Measurements from ENCODE around the gene RPS27L. TPM values are rescaled to one million over a fixed set of nuclear protein-coding genes. Genes with fewer than 3 reads are reported as not detected.
A peak's percentile ranks its signal among the peaks of the same experiment; 100 is the strongest.

The RPS27L gene
- total RNA-seq, 1 experiment from 2014 or later: 193 TPM

DNA sequence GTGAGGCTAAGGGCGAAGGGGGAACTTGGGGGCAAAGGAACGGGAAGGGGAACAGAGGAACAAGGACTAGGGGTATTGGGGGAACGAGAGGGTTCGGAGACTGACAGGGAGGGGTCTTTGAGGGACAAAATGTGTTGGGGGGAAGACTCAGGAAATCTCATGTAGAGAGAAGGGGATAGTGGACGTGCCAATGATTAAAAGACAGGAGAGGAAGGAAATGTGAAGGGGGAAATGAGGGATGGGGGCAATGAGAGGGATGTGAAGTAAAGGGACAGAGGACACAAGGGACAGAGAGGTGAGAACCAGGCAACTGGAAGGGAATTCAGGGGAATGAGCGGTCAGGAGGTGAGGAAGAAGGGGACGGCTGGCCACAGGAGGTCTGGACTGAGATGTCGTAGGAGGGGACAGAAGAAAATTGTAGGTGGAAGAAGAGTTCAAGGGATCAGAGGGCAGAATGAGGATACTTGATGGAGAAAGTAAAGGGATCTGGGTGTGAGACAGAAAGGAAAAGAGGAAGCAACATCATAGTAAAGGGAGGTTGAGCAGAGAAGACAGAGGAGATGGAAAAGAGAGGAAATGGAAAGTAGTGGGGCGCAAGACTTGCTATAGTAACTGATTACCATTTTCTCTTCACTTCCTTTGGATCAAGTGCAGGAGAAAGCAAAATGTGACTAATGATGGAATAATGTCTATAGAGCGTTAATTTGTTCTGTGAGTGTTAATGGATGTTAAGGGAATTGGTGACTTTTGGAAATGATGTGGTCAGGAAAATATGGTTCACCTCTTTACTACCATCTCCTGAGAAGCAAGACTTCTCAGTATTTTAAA, 32.9 kb upstream of the RPS27L start:
- DNase-seq: no peak
- H3K36me3 ChIP-seq: no peaks in the 10 kb centered on the region
- H3K27me3 ChIP-seq: no peaks in the 10 kb centered on the region
- no peaks in the 10 kb centered on the region for H3K9me3 ChIP-seq
- H3K4me3 ChIP-seq: peak overlapping the region; percentile 72

DNA sequence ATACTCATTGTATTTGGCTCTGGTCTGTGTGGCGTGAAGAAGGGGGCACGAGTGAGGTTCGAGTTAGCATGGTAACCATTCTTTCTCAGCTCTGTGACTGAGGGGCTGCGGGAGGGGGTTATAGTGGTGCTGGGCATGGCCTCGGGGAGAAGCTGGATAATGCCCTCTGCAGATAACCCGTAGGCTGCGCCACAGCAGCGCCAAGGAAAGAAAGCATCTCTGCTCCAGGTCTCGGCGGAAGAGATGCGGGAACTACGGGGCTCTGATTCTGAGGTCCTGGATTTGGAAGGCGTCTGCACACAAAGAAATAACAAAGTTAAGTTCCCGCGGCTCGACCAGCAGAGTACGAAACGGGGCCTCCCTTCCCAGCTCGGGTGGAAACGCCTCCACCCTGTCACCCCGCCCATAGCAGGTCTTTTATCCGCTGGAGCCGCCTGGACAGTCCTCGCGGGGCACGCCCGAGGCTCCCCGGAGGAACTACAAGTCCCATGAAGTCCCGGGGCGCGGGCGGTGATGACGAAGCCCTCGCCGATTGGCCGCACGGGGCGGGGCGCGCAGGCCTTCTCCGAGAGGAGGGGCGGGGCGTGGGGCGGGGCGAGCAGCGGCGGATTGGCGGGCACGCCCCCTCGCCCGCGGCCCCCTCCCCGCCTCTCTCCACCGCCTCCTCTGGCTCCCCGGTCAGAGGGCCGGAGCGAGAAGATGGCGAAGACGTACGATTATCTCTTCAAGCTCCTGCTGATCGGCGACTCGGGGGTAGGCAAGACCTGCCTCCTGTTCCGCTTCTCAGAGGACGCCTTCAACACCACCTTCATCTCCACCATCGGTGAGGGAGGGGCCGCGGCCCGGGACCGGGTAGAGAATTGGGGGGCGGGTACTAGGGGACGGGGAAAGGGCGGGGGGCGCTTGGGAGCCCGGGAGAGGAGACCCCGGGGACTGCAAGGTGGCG, 31.9 kb upstream of the RPS27L start, which contains the start of gene RAB8B:
RAB8B (plus strand) TSS at position 681 of the 946 bp plus-strand sequence; CDS start at position 700, 19 bp downstream.
- Histone ChIP-seq H3K27me3 (no peaks in the 10 kb centered on the region), H3K9me3 (no peaks in the 10 kb centered on the region), H3K36me3 (no peaks in the 10 kb centered on the region), H3K4me3 (peak within 1 kb of the TSS; percentile 72)
- peak; percentile 98 for DNase-seq

DNA sequence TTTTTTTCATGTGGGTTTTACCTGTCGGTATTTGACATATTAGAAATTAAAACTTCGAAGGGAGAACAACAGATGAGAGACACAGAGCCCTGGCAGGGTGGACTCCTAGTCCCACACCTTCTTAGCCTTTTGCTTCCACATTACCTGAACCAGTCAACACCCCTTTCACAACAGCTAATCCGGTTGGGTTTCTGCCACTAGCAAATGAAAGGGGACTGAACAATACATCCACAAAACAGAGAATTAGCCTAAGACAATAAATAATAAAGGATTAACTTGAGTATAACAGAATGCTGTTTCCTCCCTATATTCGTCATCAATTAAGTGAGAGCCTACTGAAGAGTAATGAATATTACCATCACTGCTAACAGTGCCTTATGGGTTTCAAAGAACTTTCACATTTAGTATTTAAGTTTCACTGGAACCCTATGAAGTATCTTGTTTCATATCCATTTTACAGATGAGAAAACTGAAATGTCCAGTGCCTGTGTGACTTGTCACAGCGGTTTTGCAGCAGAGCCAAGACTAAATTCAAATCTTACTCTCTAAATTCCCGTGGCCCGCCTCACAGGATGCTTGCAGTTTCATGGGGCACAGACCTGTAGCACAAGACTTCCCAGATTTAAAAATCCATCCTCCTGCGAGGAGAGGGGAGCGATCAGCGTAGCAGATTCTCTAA, 31.1 kb upstream of the RPS27L start:
- DNase-seq: no peak

DNA sequence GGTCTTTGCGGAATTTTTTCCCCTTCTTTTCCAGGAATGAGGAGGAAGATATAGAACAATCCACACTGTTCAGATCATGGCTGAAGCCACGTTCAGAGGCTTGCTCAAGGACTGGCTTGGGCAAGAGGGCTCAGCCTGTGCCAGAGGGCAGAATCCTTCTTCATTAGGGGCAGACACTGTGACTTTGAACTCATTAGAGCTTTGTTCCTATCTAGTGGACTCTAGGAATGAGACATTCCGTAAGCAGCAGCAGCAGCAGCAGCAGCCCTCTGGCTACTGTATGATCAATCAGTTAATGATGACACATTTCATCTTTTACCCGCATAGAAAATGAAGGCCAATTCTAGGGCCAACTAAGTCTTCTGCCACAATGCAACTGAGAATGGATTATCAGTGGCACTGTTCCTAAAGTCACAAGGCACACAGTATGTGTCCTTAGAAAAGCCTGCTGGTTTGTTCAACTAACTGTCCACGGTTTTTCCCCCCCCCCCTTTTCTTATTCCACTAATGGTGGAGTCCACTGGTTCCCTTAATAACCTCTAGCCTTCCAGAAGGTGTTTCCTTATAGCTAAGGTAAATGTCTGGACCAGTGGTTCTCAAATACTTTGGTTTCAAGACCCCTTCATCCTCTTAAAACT, 30.4 kb upstream of the RPS27L start:
- H3K4me3 ChIP-seq: no peak overlapping the region
- H3K27me3 ChIP-seq: no peaks in the 10 kb centered on the region
- no peaks in the 10 kb centered on the region for H3K9me3 ChIP-seq
- DNase-seq: no peak
- no peaks in the 10 kb centered on the region for H3K36me3 ChIP-seq

More for the DNA sequence above, 31.1 kb upstream of the RPS27L start:
- Histone ChIP-seq H3K4me3 (peak overlapping the region; percentile 72), H3K9me3 (no peaks in the 10 kb centered on the region), H3K27me3 (no peaks in the 10 kb centered on the region), H3K36me3 (no peaks in the 10 kb centered on the region)

DNA sequence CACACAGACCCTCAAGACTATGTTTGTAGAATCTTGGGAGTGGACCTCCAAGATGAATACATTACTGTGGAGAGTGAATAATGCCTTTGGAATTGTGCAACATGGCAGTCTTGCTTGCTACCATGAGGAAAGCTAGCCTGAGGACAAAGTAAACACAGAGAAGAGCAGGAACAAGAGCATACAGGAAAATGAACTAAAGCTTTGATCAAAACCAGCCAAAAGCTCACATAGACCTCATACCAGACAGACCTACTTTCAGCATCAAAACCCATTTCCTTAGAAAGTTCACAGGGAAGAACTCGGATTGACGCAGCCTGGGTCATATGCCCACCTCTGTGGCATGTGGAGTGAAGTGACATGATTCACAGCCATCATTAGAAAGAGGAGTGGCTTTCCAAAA, 28.8 kb upstream of the RPS27L start:
- no peak overlapping the region for H3K4me3 ChIP-seq
- H3K36me3 ChIP-seq: no peaks in the 10 kb centered on the region
- H3K9me3 ChIP-seq: no peaks in the 10 kb centered on the region
- no peak for DNase-seq
- H3K27me3 ChIP-seq: no peaks in the 10 kb centered on the region

DNA sequence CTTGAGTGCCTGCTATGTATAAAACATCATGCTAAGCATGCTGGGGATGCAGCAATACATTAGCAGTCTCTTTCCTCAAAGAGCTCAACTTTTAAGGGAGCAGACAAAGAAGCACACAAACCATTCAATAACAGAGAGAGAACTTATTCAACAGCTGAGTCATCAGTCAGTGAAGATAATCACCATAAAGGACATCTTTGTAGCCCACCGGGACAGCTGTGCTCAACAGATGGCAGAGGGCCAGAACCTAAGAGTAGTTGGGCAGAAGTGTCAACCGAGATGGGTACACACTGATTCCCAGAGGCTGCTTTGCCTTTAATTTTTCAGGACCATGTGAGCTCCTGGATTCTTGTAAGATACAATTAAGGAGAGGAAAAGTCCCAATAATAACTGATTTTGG, 27.9 kb upstream of the RPS27L start:
- Histone ChIP-seq H3K27me3 (no peaks in the 10 kb centered on the region), H3K9me3 (no peaks in the 10 kb centered on the region), H3K36me3 (no peaks in the 10 kb centered on the region), H3K4me3 (no peak overlapping the region)
- no peak for DNase-seq

DNA sequence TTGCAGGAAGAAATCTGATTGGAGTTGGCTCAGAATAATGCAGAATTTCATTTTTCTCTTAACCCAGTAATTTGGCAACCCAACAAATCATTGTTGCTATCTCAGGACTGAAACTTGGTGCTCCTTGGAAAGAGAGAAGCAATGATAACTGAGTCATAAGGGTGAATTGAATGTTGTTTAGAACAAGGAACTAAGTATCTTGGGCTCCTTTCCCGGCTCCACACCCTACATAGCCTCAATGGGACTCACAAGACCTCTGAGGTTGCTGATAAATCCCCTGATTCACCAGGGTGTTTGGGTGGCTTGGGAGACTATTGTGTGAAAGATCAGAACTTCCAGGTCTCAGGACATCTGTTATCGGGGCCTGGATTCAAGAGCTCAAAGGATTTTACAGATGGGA, 24.4 kb upstream of the RPS27L start:
- H3K27me3 ChIP-seq: no peaks in the 10 kb centered on the region
- peak; percentile 33 for DNase-seq

DNA sequence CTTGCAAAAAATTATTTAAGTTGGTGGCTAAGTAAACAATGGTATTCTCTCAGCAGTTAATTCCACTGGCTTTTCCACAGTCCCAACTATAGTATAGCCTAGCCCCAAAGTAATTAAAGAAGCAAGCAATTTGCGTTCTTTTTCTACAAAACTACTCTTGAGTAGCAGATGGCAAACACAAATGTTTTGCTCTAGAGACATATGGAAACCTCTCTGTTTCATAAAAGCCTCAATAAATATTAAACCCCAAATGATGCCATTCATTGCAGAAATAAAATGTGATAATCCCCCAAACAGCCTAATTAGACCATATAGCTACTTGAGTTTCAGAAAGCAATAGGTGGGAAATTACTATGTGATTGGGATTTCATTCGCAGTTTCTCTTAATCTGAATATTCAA, 23.5 kb upstream of the RPS27L start:
- Histone ChIP-seq H3K9me3 (no peaks in the 10 kb centered on the region), H3K4me3 (no peak overlapping the region), H3K36me3 (no peaks in the 10 kb centered on the region), H3K27me3 (no peaks in the 10 kb centered on the region)
- DNase-seq: no peak

More for the DNA sequence above, 24.4 kb upstream of the RPS27L start:
- Histone ChIP-seq H3K9me3 (no peaks in the 10 kb centered on the region), H3K36me3 (no peaks in the 10 kb centered on the region), H3K4me3 (no peak overlapping the region)

DNA sequence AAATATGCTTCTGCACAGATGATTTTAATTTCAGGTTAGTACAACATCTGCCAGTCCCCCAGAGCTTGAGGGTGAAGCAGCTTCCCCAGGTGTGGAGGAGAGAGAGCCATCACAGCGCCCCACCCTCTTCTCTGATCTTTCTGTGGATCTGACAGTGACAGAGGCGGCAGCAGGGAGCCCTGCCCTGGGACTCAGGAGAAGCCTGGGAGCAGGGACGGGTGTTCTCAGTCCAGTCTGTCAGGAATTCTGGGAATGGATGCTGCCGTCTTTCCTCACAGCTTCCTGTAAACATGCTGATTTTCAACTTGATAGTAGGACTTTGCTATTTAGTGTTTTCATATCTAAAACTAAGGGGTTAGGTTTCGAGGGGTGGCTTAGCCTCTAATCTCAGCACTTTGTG, 20.8 kb upstream of the RPS27L start:
- no peak for DNase-seq
- no peaks in the 10 kb centered on the region for H3K9me3 ChIP-seq
- H3K36me3 ChIP-seq: no peaks in the 10 kb centered on the region
- no peaks in the 10 kb centered on the region for H3K27me3 ChIP-seq
- no peak overlapping the region for H3K4me3 ChIP-seq

DNA sequence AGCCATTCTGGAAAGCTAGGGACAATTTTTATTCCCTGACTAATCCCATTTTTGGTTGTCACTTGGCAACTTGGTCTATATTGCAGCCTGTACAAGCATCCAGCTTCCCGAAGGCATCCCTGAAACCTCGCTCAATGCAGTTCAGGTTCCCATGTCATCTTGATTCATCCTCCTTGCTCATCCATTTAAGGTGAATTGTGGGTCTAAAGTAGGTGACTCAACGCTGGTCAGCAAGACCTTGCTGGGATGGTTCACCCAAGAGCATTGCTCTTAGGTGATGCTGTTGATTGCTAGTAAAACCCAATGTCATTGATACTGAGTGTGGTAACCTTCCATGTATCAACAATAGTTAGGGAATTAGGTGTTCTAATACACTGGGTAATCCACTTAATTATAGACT, 19.0 kb upstream of the RPS27L start:
- no peak for DNase-seq
- Histone ChIP-seq H3K9me3 (no peaks in the 10 kb centered on the region), H3K27me3 (no peaks in the 10 kb centered on the region), H3K4me3 (no peak overlapping the region), H3K36me3 (no peaks in the 10 kb centered on the region)

DNA sequence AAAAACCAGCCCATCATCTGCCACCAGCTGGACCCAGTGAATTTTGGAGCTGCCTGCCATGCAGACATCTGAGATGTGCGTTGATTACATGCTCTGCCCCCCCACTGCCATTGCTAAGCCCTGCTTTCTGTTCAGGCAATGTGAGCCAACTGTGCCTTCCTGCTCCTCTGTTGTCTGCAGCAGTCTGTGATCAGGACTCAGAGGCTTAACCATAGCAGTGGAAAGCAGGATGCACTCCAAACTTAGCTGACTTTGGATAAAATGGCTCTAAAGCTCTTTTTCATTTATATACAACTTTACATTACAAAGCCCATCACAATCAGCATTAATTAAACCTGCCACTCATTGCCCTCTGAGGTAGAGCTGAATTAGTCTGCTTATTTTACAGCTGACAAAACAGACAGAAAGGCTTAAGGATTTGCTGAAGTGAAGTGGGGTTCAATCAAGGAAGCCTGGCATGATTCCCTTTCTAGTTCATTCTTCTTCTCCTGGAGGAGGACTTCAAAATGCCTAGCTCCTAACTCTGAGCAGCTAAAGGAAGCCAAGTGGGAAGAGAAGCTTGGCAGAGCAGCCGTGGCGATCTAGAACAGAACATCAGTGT, 15.7 kb upstream of the RPS27L start:
- Histone ChIP-seq H3K4me3 (no peak overlapping the region), H3K9me3 (no peaks in the 10 kb centered on the region), H3K36me3 (no peaks in the 10 kb centered on the region), H3K27me3 (no peaks in the 10 kb centered on the region)
- DNase-seq: no peak

DNA sequence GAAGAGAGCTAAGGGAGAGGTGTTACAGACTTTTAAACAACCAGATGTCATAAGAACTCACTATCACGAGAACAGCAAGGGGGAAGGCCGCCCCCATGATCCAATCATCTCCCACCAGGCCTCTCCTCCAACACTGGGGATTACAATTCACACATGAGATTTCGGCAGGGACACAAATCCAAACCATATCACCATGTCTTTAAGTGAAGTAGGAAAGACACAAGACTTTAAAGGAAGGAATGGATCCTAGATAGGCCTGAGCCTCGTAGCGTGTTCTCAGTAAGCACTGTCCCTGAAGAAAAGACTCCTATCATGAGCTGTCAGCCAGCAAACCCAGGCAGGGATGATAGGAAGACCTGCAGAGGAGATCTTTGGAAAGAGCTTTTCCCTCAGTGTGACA, 15.1 kb upstream of the RPS27L start:
- no peak for DNase-seq
- Histone ChIP-seq H3K27me3 (no peaks in the 10 kb centered on the region), H3K36me3 (no peaks in the 10 kb centered on the region), H3K4me3 (no peak overlapping the region), H3K9me3 (no peaks in the 10 kb centered on the region)

DNA sequence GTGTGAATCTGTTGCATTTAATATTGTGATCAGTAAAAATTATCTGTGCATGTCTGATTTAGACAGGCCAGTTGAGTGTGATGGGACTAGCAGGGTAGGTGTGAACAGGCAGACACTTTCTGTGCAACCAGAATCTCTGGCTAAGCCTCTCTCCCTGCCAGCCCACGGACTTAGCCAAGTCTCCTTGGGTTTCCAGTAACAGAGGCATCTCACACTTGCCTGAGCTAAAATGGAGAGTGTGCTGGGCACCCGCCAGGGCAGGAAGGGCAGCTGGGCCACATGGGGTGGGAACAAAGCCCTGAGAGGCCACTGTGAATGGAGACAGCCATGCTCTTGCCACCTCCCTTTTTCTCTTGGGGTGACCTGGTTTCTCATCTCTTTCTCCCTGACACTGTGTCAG, 12.5 kb upstream of the RPS27L start:
- H3K4me3 ChIP-seq: no peak overlapping the region

DNA sequence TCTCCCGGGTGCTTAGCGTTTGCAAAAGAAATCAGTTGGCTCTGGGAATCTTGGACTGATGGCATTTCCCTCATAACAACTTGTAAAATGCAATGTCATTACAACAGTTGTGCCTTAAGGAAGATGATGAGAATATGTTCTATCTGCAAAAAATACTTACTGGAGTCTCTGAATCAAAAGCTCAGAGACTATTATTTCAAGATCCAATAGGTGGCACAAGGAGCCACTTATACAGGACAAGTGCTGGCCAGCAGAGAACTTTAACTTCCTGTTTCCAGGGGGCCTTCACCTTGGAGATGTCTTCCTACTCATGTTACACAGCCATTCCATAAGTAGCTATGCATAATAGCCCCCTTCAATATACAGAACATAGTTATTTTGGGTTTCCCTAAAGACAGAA, 8.9 kb upstream of the RPS27L start:
- no peaks in the 10 kb centered on the region for H3K27me3 ChIP-seq
- no peak for DNase-seq
- no peaks in the 10 kb centered on the region for H3K36me3 ChIP-seq

More for the DNA sequence above, 12.5 kb upstream of the RPS27L start:
- no peaks in the 10 kb centered on the region for H3K27me3 ChIP-seq
- no peaks in the 10 kb centered on the region for H3K36me3 ChIP-seq
- peaks cover 5% of the 10 kb centered on the region; the same call in 1 of the 2 replicates for H3K9me3 ChIP-seq
- no peak for DNase-seq

DNA sequence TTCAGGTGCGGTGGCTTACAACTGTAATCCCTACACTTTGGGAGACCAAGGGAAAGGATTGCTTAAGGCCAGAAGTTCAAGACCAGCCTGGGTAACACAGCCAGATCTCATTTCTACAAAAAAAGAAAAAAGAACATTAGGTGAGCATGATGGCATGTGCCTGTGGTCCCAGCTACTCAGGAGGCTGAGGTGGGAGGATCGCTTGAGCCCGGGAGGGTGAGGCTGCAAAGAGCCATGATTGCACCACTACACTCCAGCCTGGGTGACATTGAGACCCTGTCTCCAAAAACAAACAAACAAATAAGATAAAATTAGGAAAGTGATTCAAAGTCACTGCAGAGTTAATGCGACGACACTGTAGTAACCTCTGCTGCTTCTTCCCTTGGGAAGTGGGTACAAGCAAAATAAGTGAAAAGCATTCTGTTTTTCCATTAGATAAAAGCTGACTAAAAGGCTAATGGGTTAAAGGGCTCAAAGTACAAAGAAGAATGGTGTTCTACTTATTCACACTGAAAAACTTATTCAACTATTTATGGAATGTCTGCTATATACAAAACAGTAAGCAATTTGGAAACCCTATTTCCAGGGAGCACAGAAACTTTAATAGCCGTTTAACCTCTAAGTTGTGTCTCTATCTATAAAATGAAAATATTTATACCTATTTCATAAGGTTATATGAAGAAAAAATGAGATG, 8.0 kb upstream of the RPS27L start:
- Histone ChIP-seq H3K4me3 (no peak overlapping the region), H3K9me3 (peaks cover 5% of the 10 kb centered on the region; the same call in 1 of the 2 replicates), H3K27me3 (no peaks in the 10 kb centered on the region), H3K36me3 (no peaks in the 10 kb centered on the region)
- no peak for DNase-seq

More for the DNA sequence above, 8.9 kb upstream of the RPS27L start:
- H3K4me3 ChIP-seq: no peak overlapping the region
- peaks cover 5% of the 10 kb centered on the region; the same call in 1 of the 2 replicates for H3K9me3 ChIP-seq

Measured in MG63 (cell line).